Measurements from ENCODE around the gene ZNF653.
A peak's percentile ranks its signal among the peaks of the same experiment; 100 is the strongest.

Gene ZNF653

GRCh38 chr19:11485245-11485837 is 20.3 kb downstream of the ZNF653 start:
- TF ChIP-seq TAF1 (IDR thresholded peaks at IDR 0.05; ENCODE audit: low read depth, low read length) = no peak
- TF ChIP-seq POLR2A (IDR thresholded peaks at IDR 0.05; ENCODE audit: low read depth, low read length) = no peak
- no peak for TF ChIP-seq SPI1 (IDR thresholded peaks at IDR 0.05; ENCODE audit: low read depth, low read length)
- no peak for TF ChIP-seq PAX5 (IDR thresholded peaks at IDR 0.05; ENCODE audit: insufficient read depth, low read length, severe bottlenecking)
- FAIRE-seq (no peak), DNase-seq (ENCODE audit: insufficient read length, low spot score) (no peak)

- DNase-seq (ENCODE audit: insufficient read length, low spot score) (no peak), FAIRE-seq (no peak)
- TF ChIP-seq SPI1 (IDR thresholded peaks at IDR 0.05; ENCODE audit: low read depth, low read length) = no peak
- TF ChIP-seq TAF1 (IDR thresholded peaks at IDR 0.05; ENCODE audit: low read depth, low read length) = no peak
- no peak for TF ChIP-seq PAX5 (IDR thresholded peaks at IDR 0.05; ENCODE audit: insufficient read depth, low read length, severe bottlenecking)
- no peak for TF ChIP-seq POLR2A (IDR thresholded peaks at IDR 0.05; ENCODE audit: low read depth, low read length)
- TF ChIP-seq POLR2AphosphoS5 (IDR thresholded peaks at IDR 0.05; ENCODE audit: low read depth, low read length) = no peak
- TF ChIP-seq POU2F2 (IDR thresholded peaks at IDR 0.05; ENCODE audit: low read depth, low read length) = no peak
Observed at GRCh38 chr19:11483366-11484111, 22.1 kb downstream of the ZNF653 start.

- DNase-seq (ENCODE audit: insufficient read length, low spot score) (peak; percentile 98), FAIRE-seq (peak; percentile 99)
- TF ChIP-seq POLR2AphosphoS5 (IDR thresholded peaks at IDR 0.05; ENCODE audit: low read depth, low read length) (0 out of 2 replicates have a peak, but pooled peaks have one; percentile 24), PAX5 (IDR thresholded peaks at IDR 0.05; ENCODE audit: insufficient read depth, low read length, severe bottlenecking) (peak; percentile 33), POLR2A (IDR thresholded peaks at IDR 0.05; ENCODE audit: low read depth, low read length) (no peak), TAF1 (IDR thresholded peaks at IDR 0.05; ENCODE audit: low read depth, low read length) (no peak), SPI1 (IDR thresholded peaks at IDR 0.05; ENCODE audit: low read depth, low read length) (no peak), POU2F2 (IDR thresholded peaks at IDR 0.05; ENCODE audit: low read depth, low read length) (peak; percentile 41; the same call in 1 of the 2 replicates)
Observed at GRCh38 chr19:11482384-11483050, 23.1 kb downstream of the ZNF653 start.

- FAIRE-seq (no peak), DNase-seq (ENCODE audit: insufficient read length, low spot score) (peak; percentile 77)
- TF ChIP-seq POLR2A (IDR thresholded peaks at IDR 0.05; ENCODE audit: low read depth, low read length) (no peak), POU2F2 (IDR thresholded peaks at IDR 0.05; ENCODE audit: low read depth, low read length) (no peak), SPI1 (IDR thresholded peaks at IDR 0.05; ENCODE audit: low read depth, low read length) (no peak), TAF1 (IDR thresholded peaks at IDR 0.05; ENCODE audit: low read depth, low read length) (no peak)
Observed at GRCh38 chr19:11481534-11482383, 23.9 kb downstream of the ZNF653 start.

- TF ChIP-seq POLR2AphosphoS5 (IDR thresholded peaks at IDR 0.05; ENCODE audit: low read depth, low read length) (no peak), PAX5 (IDR thresholded peaks at IDR 0.05; ENCODE audit: insufficient read depth, low read length, severe bottlenecking) (no peak), POLR2A (IDR thresholded peaks at IDR 0.05; ENCODE audit: low read depth, low read length) (no peak), POU2F2 (IDR thresholded peaks at IDR 0.05; ENCODE audit: low read depth, low read length) (no peak), TAF1 (IDR thresholded peaks at IDR 0.05; ENCODE audit: low read depth, low read length) (no peak), SPI1 (IDR thresholded peaks at IDR 0.05; ENCODE audit: low read depth, low read length) (no peak)
- DNase-seq (ENCODE audit: insufficient read length, low spot score) (no peak), FAIRE-seq (no peak)
Observed at GRCh38 chr19:11480715-11481533, 24.7 kb downstream of the ZNF653 start, which contains the start of gene ELAVL3. TSS of gene ELAVL3 (minus strand) at chr19:11481046. CDS start at chr19:11480608, 438 bp downstream.

- FAIRE-seq = no peak
- TF ChIP-seq POU2F2 (IDR thresholded peaks at IDR 0.05; ENCODE audit: low read depth, low read length) (no peak), TAF1 (IDR thresholded peaks at IDR 0.05; ENCODE audit: low read depth, low read length) (no peak), PAX5 (IDR thresholded peaks at IDR 0.05; ENCODE audit: insufficient read depth, low read length, severe bottlenecking) (no peak), SPI1 (IDR thresholded peaks at IDR 0.05; ENCODE audit: low read depth, low read length) (no peak), POLR2A (IDR thresholded peaks at IDR 0.05; ENCODE audit: low read depth, low read length) (no peak), POLR2AphosphoS5 (IDR thresholded peaks at IDR 0.05; ENCODE audit: low read depth, low read length) (no peak)
- no peak for DNase-seq (ENCODE audit: insufficient read length, low spot score)
Observed at GRCh38 chr19:11479898-11480714, 25.5 kb downstream of the ZNF653 start.

GRCh38 chr19:11479090-11479897 is 26.3 kb downstream of the ZNF653 start:
- no peak for DNase-seq (ENCODE audit: insufficient read length, low spot score)
- no peak for FAIRE-seq

More at GRCh38 chr19:11479090-11479897, 26.3 kb downstream of the ZNF653 start:
- no peak for TF ChIP-seq POLR2AphosphoS5 (IDR thresholded peaks at IDR 0.05; ENCODE audit: low read depth, low read length)
- no peak for TF ChIP-seq POLR2A (IDR thresholded peaks at IDR 0.05; ENCODE audit: low read depth, low read length)
- no peak for TF ChIP-seq POU2F2 (IDR thresholded peaks at IDR 0.05; ENCODE audit: low read depth, low read length)
- TF ChIP-seq SPI1 (IDR thresholded peaks at IDR 0.05; ENCODE audit: low read depth, low read length) = no peak
- TF ChIP-seq PAX5 (IDR thresholded peaks at IDR 0.05; ENCODE audit: insufficient read depth, low read length, severe bottlenecking) = no peak
- TF ChIP-seq TAF1 (IDR thresholded peaks at IDR 0.05; ENCODE audit: low read depth, low read length) = no peak

Measured in GM12891 (cell line).